C4-2B (cell line): ENCODE data around the gene SLC44A5.
"Not testable (repeated sequence)": the region's sequence is repeated elsewhere in the genome, so short reads cannot be mapped to it uniquely, and the experiment has no call there.

Experiments used
- H3K27ac ChIP-seq: fragments of 450-650 bp; 2 replicates; pipeline ENCODE4 v1.5.1; 2017
- CTCF ChIP-seq: fragments of 450-650 bp; conservative IDR thresholded peaks from 2 replicates; pipeline ENCODE4 v1.5.1; 2017; ENCODE audit warnings: mild to moderate bottlenecking
- ZFX ChIP-seq: fragments of 450-650 bp; IDR thresholded peaks from 2 replicates; pipeline ENCODE4 v1.6.1; 2017

SLC44A5 gene

GRCh38 chr1:75293270-75293669, 317.6 kb downstream of the SLC44A5 start:
- TF ChIP-seq CTCF = no peak
- no peak for TF ChIP-seq ZFX
- H3K27ac ChIP-seq = no peak overlapping the region

GRCh38 chr1:75292013-75292412, 318.9 kb downstream of the SLC44A5 start:
- H3K27ac ChIP-seq = no peak overlapping the region
- TF ChIP-seq CTCF (no peak), ZFX (no peak)

GRCh38 chr1:75276385-75276784, 334.5 kb downstream of the SLC44A5 start:
- H3K27ac ChIP-seq = no peak overlapping the region
- TF ChIP-seq CTCF = no peak
- no peak for TF ChIP-seq ZFX

DNA sequence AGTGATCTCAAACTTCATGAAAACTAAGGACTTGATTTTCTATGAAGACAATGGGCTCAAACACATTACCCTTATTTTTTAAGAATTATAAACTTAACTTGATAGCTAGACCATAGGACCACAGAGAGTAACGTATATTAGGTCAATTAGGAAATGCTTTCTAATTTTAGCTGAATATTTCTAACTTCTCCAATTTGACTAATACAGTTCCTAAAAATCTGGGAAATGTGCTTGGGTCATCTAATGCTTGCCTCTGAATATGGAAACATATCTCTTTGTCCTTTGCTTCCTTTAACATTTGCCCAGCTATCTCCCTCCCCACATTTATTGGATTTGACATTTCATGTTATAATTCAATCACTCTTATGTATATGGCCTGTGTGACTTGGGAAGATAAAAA, 335.3 kb downstream of the SLC44A5 start:
- H3K27ac ChIP-seq = no peak overlapping the region
- no peak for TF ChIP-seq ZFX
- no peak for TF ChIP-seq CTCF

DNA sequence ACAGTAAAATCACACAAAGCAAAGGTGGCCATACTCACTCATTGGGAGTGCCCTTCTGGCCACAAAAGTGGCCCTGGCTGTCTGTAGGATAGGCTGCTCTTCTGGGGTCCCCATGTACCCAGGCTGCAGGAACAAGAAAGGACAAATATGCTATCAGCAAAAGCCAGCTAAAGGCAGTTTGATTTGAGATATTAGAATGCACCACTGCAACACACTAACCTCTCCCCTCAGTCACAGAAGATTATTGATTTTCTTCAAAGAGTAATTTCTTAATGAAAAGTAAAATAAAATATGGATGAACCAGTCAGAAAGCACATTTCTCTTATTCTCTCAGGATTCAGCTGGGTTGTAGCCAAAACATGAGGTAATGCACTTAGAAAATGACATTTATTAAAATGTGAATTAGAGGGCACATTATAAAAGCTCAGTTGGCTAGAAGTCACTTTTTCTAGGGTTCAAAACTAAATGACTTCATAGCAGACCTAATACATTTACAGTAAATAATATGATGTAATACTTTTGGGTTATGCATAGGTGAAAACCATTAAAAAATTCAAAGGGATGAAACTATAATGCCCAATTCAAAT, 335.9 kb downstream of the SLC44A5 start:
- no peak for TF ChIP-seq ZFX
- no peak overlapping the region for H3K27ac ChIP-seq

DNA sequence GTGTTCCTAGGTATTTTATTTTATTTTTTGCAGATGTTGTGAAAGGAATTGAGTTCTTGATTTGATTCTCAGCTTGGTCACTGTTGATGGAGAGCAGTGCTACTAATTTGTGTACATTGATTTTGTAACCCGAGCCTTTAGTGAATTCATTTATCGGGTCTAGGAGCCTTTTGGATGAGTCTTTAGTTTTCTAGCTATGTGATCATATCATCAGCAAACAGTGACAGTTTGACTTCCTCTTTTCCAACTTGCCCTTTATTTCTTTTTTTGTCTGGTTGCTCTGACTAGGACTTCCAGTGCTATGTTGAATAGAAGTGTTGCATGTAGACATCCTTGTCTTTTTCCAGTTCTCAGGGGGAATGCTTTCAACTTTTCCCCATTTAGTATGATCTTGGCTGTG, 337.8 kb downstream of the SLC44A5 start:
- no peak overlapping the region for H3K27ac ChIP-seq
- TF ChIP-seq CTCF (no peak), ZFX (no peak)

- H3K27ac ChIP-seq = no peak overlapping the region
- TF ChIP-seq ZFX = no peak
- TF ChIP-seq CTCF = peak; percentile 75
These were observed 345.1 kb downstream of the SLC44A5 start for GRCh38 chr1:75265792-75266191.

GRCh38 chr1:75264112-75264511, 346.8 kb downstream of the SLC44A5 start:
- H3K27ac ChIP-seq = no peak overlapping the region
- TF ChIP-seq CTCF (no peak), ZFX (no peak)

DNA sequence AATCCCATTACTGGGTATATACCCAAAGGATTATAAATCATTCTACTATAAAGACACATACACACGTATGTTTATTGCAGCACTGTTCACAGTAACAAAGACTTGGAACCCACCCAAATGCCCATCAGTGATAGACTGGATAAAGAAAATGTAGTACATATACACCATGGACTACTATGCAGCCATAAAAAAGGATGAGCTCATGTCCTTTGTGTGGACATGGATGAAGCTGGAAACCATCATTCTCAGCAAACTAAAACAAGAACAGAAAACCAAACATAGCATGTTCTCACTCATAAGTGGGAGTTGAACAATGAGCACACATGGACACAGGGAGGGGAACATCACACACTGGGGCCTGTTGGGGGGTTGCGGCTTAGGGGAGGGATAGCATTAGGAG, 347.3 kb downstream of the SLC44A5 start:
- not testable (repeated sequence) for H3K27ac ChIP-seq

DNA sequence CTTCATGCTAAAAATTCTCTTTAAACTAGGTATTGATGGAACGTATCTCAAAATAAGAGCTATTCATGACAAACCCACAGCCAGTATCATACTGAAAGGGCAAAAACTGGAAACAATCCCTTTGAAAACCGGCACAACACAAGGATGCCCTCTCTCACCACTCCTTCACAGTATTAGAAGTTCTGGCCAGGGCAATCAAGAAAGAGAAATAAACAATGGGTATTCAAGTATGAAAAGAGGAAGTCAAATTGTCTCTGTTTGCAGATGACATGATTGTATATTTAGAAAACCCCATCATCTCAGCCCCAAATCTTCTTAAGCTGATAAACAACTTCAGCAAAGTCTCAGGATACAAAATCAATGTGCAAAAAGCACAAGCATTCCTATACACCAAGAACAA, 349.0 kb downstream of the SLC44A5 start:
- H3K27ac ChIP-seq = not testable (repeated sequence)
